WERI-Rb-1 (cell line): Measurements from ENCODE around the gene KLK11.

ENCODE experiments used
- DNase-seq: peaks from one replicate; pipeline ENCODE4 v3.0.0-alpha.2; 2020
- H3K27ac ChIP-seq: fragments of 250-450 bp; sonication (Bioruptor Pico); 2 replicates; pipeline ENCODE4 v1.5.1; 2020; ENCODE audit warnings: mild to moderate bottlenecking, moderate library complexity
- H3K27me3 ChIP-seq: fragments of 250-450 bp; sonication (Bioruptor Pico); 2 replicates; pipeline ENCODE4 v1.5.1; 2021; ENCODE audit warnings: mild to moderate bottlenecking, low read depth, moderate library complexity; ENCODE audit not compliant: insufficient read depth, severe bottlenecking
- H3K36me3 ChIP-seq: fragments of 250-450 bp; sonication (Bioruptor Pico); 2 replicates; pipeline ENCODE4 v1.5.1; 2020; ENCODE audit warnings: mild to moderate bottlenecking, moderate library complexity
- H3K4me3 ChIP-seq: 2 replicates; pipeline ENCODE4 v1.5.1; 2011; ENCODE audit warnings: low read depth, mild to moderate bottlenecking, control low read depth, low read length
- H3K9me3 ChIP-seq: fragments of 250-450 bp; sonication (Bioruptor Pico); 2 replicates; pipeline ENCODE4 v1.5.1; 2021; ENCODE audit warnings: mild to moderate bottlenecking, moderate library complexity; ENCODE audit not compliant: severe bottlenecking
- CTCF ChIP-seq: IDR thresholded peaks from 2 replicates; pipeline ENCODE4 v1.5.1; 2011; ENCODE audit warnings: low read depth, mild to moderate bottlenecking, control low read depth, inconsistent platforms, low read length

The KLK11 gene

GRCh38 chr19:51026554-51026831 lies at the start of gene KLK11:
Gene KLK11 (minus strand): TSS chr19:51026616. CDS start chr19:51025631, 985 bp downstream.
- TF ChIP-seq CTCF: no peak
- H3K9me3 ChIP-seq: no peaks in the 10 kb centered on the region
- no peak within 1 kb of the TSS for H3K4me3 ChIP-seq
- DNase-seq: no peak
- H3K27ac ChIP-seq: no peak within 1 kb of the TSS
- no peaks in the 10 kb centered on the region for H3K36me3 ChIP-seq
- peaks cover 76% of the 10 kb centered on the region for H3K27me3 ChIP-seq

GRCh38 chr19:51075998-51076397 lies 49.6 kb upstream of the KLK11 start:
- DNase-seq: no peak
- Histone ChIP-seq H3K27ac (no peak overlapping the region), H3K9me3 (peaks cover 12% of the 10 kb centered on the region), H3K36me3 (no peaks in the 10 kb centered on the region), H3K4me3 (no peak overlapping the region), H3K27me3 (peaks cover 81% of the 10 kb centered on the region)
- no peak for TF ChIP-seq CTCF

- Histone ChIP-seq H3K36me3 (no peaks in the 10 kb centered on the region), H3K27me3 (peaks cover 84% of the 10 kb centered on the region), H3K27ac (no peak overlapping the region), H3K4me3 (no peak overlapping the region), H3K9me3 (peaks cover 16% of the 10 kb centered on the region)
- no peak for DNase-seq
- TF ChIP-seq CTCF: no peak
Observed at GRCh38 chr19:51071095-51071405, 44.6 kb upstream of the KLK11 start.

GRCh38 chr19:51070334-51071094 lies 44.1 kb upstream of the KLK11 start:
- H3K36me3 ChIP-seq: no peaks in the 10 kb centered on the region
- DNase-seq: no peak
- peaks cover 84% of the 10 kb centered on the region for H3K27me3 ChIP-seq
- no peak overlapping the region for H3K4me3 ChIP-seq
- TF ChIP-seq CTCF: no peak
- no peak overlapping the region for H3K27ac ChIP-seq
- peaks cover 16% of the 10 kb centered on the region for H3K9me3 ChIP-seq

GRCh38 chr19:51066393-51067186 lies 40.2 kb upstream of the KLK11 start:
- H3K36me3 ChIP-seq: no peaks in the 10 kb centered on the region
- H3K27ac ChIP-seq: no peak overlapping the region
- DNase-seq: no peak
- peaks cover 4% of the 10 kb centered on the region for H3K9me3 ChIP-seq
- H3K4me3 ChIP-seq: no peak overlapping the region
- H3K27me3 ChIP-seq: peaks cover 84% of the 10 kb centered on the region
- no peak for TF ChIP-seq CTCF
